Measurements from ENCODE around the gene SUPV3L1. TPM values are rescaled to one million over a fixed set of nuclear protein-coding genes. Genes with fewer than 3 reads are reported as not detected.

SUPV3L1 gene
- total and polyA plus RNA-seq, 9 donors: 21.7 to 39.8 (median 28.4) TPM

- Histone ChIP-seq H3K4me1 (ENCODE audit: insufficient read depth) (no peaks in the 10 kb centered on the region), H3K27me3 (no peaks in the 10 kb centered on the region), H3K9me3 (no peaks in the 10 kb centered on the region), H3K4me3 (no peak overlapping the region), H3K36me3 (no peaks in the 10 kb centered on the region), H3K27ac (no peak overlapping the region)
- intact Hi-C loops (cut with DNase I): no loop called here
- TF ChIP-seq POLR2A (IDR thresholded peaks at IDR 0.05): no peak
- no peak for TF ChIP-seq EP300 (IDR thresholded peaks at IDR 0.05)
- no peak for TF ChIP-seq CTCF (IDR thresholded peaks at IDR 0.05)
- no peak for DNase-seq
- whole genome bisulfite sequencing, 3 donors: 0 to 14% (median 2%) methylated on average over 1 of the region's 1 CpG
Observed at GRCh38 chr10:69223028-69223342, 43.0 kb downstream of the SUPV3L1 start.

DNA sequence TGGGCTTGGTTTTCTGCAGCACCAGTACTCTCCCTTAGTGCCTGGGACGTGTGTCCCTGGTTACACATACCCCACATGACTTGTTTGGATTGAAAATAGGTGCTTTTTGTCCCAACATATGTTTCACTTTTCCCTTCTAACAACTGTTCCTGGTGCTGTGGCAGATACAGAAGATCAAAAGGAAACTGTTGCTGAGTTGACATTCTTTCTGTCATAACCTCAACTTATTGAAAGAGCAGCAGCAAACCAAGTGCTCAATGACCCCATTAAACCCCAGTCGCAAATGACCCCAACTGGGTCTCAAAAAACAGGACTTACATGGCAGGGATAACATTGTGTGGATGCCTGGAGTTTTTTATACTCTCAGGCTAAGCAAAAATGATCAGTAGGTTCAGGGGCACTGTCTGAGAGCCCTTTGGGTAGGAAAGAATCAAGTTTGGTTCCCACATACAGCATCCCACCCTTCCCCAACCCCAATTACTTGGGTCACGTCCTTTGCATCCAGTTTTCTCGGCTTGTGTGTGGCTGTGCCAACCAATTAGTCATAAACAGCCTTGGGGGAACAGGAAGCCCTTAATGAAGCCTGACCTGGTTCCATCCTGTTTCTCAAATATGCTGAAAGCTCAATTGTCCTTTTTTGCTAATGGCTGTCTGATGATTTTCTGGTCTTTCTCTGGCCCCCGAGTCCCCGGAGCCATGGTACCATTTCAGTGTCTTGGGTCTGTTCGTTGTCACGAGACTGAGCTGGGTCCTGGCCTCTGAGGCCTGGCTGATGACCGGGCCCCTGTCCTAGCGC, 45.0 kb downstream of the SUPV3L1 start:
- no peak for DNase-seq
- no peaks in the 10 kb centered on the region for H3K36me3 ChIP-seq
- no peak overlapping the region for H3K4me3 ChIP-seq
- TF ChIP-seq EP300 (IDR thresholded peaks at IDR 0.05) (no peak), CTCF (IDR thresholded peaks at IDR 0.05) (no peak), POLR2A (IDR thresholded peaks at IDR 0.05) (no peak)
- WGBS, 3 donors: 64 to 70% (median 69%) methylated on average over 10 of the region's 10 CpGs
- H3K9me3 ChIP-seq: no peaks in the 10 kb centered on the region
- no peaks in the 10 kb centered on the region for H3K4me1 ChIP-seq (ENCODE audit: insufficient read depth)
- H3K27me3 ChIP-seq: no peaks in the 10 kb centered on the region
- no peak overlapping the region for H3K27ac ChIP-seq
- intact Hi-C loops (cut with DNase I): no loop called here

- no peak overlapping the region for H3K4me3 ChIP-seq
- no peak for TF ChIP-seq CTCF (IDR thresholded peaks at IDR 0.05)
- TF ChIP-seq POLR2A (IDR thresholded peaks at IDR 0.05): no peak
- no peak for TF ChIP-seq EP300 (IDR thresholded peaks at IDR 0.05)
- no peak overlapping the region for H3K27ac ChIP-seq
- no peaks in the 10 kb centered on the region for H3K36me3 ChIP-seq
- intact Hi-C loops (cut with DNase I): no loop called here
- no peak for DNase-seq
- 79 to 89% (median 88%) methylated on average over 10 of the region's 10 CpGs for whole genome bisulfite sequencing, 3 donors
- H3K4me1 ChIP-seq (ENCODE audit: insufficient read depth): no peaks in the 10 kb centered on the region
- H3K9me3 ChIP-seq: no peaks in the 10 kb centered on the region
- H3K27me3 ChIP-seq: no peaks in the 10 kb centered on the region
Observed at GRCh38 chr10:69225681-69226080, 45.6 kb downstream of the SUPV3L1 start.

- no peaks in the 10 kb centered on the region for H3K27me3 ChIP-seq
- no peaks in the 10 kb centered on the region for H3K36me3 ChIP-seq
- intact Hi-C loops (cut with DNase I): no loop called here
- no peaks in the 10 kb centered on the region for H3K9me3 ChIP-seq
- DNase-seq: no peak
- WGBS, 3 donors: 81 to 85% (median 83%) methylated on average over 14 of the region's 14 CpGs
- TF ChIP-seq POLR2A (IDR thresholded peaks at IDR 0.05): no peak
- TF ChIP-seq CTCF (IDR thresholded peaks at IDR 0.05): no peak
- TF ChIP-seq EP300 (IDR thresholded peaks at IDR 0.05): no peak
- H3K27ac ChIP-seq: no peak overlapping the region
- H3K4me1 ChIP-seq (ENCODE audit: insufficient read depth): no peaks in the 10 kb centered on the region
- H3K4me3 ChIP-seq: no peak overlapping the region
Observed at GRCh38 chr10:69226919-69227450, 47.0 kb downstream of the SUPV3L1 start.

Data from ovary (tissue), 9 donors.